Colon (tissue), 2 donors: ENCODE results near the gene PRRG3.

Experiments
- FAIRE-seq: peaks from 2 replicates; lab custom pipeline; 2012; peaks lifted over from hg19 to GRCh38; lab: Jason Lieb, UNC
- donor health status: control.
- donor health status: control.

The PRRG3 gene

GRCh38 chrX:151743651-151744470, 48.6 kb downstream of the PRRG3 start:
- no peak for FAIRE-seq

GRCh38 chrX:151745651-151746050, 50.4 kb downstream of the PRRG3 start:
- no peak for FAIRE-seq

GRCh38 chrX:151746502-151746901, 51.2 kb downstream of the PRRG3 start:
- no peak for FAIRE-seq

GRCh38 chrX:151750511-151750910, 55.3 kb downstream of the PRRG3 start:
- FAIRE-seq = no peak

- no peak for FAIRE-seq
Measured at GRCh38 chrX:151752847-151753246, 57.6 kb downstream of the PRRG3 start.

GRCh38 chrX:151753313-151754046, 58.2 kb downstream of the PRRG3 start:
- FAIRE-seq = no peak

- FAIRE-seq = no peak
Measured at GRCh38 chrX:151754047-151754429, 58.8 kb downstream of the PRRG3 start.

- FAIRE-seq = no peak
Measured at GRCh38 chrX:151754641-151755215, 59.5 kb downstream of the PRRG3 start.
